ENCODE measurements around the gene DPP3.

Gene DPP3

DNA sequence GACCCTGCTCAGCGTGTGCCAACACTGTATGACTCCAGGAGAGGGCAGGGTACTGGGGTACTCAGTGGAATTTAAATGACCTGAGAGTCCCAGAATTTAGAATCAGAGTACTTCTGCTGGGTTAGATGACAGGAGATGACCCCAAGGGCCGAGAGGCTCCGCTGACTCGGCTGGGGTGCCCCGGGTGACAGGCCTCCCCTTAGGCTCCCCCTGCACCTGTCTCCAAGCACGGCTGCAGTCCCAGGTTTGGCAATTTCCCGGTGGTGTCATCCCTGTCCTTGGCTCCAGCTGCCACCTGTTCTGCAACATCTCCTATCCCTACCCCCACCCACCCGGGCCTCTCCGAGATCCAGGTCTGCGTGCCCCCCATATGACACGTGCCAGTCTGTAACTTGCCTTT, 67.8 kb downstream of the DPP3 start:
- H3K9ac ChIP-seq (ENCODE audit: low read depth, low read length): no peak overlapping the region
- no peaks in the 10 kb centered on the region for H3K36me3 ChIP-seq (ENCODE audit: insufficient read depth, low read length)
- no peaks in the 10 kb centered on the region for H3K27me3 ChIP-seq (ENCODE audit: insufficient read depth, low read length)
- no peaks in the 10 kb centered on the region for H3K9me3 ChIP-seq (ENCODE audit: insufficient read depth, low read depth, low read length)
- WGBS: 78% methylated on average over 11 of the region's 11 CpGs
- H3K4me1 ChIP-seq (ENCODE audit: insufficient read depth, low read length): peaks cover 10% of the 10 kb centered on the region
- H3K27ac ChIP-seq (ENCODE audit: low read depth, low read length): no peak overlapping the region
- peak overlapping the region; percentile 87; the same call in 1 of the 2 replicates for H3K4me3 ChIP-seq (ENCODE audit: low read length)

DNA sequence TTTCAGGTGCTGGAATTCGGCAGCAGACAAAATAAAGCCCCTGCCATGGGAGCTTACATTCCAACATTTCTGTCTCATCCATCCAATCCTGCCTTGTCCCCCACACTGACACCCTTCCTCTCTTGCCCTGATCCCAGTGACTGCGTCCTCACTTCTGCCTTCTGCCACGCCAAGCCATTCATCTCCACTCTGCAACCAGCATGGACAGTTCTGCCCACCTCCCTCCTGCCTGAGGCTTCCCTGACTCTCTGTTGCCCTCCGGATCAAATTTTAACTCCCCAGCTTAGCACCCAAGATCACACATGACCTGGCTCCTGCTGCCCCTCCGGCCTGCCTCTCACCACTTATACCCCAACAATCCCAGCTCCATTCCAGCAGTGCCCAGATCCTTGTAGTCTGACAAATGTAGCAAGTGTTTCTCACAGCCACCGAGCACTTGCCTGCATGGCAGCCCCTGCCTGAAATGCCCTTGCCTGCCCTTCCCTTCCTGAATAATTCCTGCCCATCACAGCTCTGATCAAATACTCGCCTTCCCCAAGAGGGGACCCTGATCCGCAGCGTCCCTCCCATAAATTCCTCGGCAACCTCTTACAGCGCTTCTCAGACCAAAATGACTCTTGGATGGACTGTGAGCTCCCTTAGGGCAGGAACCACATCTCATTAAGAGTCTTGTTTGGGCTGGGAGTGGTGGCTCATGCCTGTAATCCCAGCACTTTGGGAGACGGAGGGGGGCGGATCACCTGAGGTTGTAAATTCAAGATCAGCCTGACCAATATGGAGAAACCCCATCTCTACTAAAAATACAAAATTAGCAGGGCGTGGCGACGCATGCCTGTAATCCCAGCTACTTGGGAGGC, 68.8 kb downstream of the DPP3 start:
- H3K9me3 ChIP-seq (ENCODE audit: insufficient read depth, low read depth, low read length): no peaks in the 10 kb centered on the region
- H3K27ac ChIP-seq (ENCODE audit: low read depth, low read length): no peak overlapping the region
- H3K4me3 ChIP-seq (ENCODE audit: low read length): no peak overlapping the region
- no peak overlapping the region for H3K9ac ChIP-seq (ENCODE audit: low read depth, low read length)
- H3K27me3 ChIP-seq (ENCODE audit: insufficient read depth, low read length): no peaks in the 10 kb centered on the region
- H3K36me3 ChIP-seq (ENCODE audit: insufficient read depth, low read length): peaks cover 2% of the 10 kb centered on the region; the same call in 1 of the 2 replicates
- 77% methylated on average over 16 of the region's 16 CpGs for WGBS
- H3K4me1 ChIP-seq (ENCODE audit: insufficient read depth, low read length): peaks cover 10% of the 10 kb centered on the region

DNA sequence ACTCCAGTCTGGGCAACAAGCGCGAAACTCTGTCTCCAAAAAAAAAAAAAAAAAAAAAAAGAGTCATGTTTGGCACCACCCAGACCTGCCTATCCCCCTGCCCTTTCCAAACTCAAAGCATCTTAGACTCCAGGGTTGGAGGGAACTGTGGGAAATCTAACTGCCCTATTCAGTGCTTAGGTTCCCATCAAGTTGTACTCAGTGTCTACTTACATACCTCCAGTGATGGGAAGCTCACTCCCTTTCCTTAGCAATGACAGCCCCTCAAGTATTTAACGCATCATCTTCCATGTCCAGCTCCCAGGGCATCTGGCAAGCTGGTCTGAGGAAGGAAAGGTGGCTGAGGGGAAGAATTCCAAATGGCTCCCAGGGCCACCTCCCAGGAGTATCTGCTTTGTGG, 69.5 kb downstream of the DPP3 start:
- Histone ChIP-seq H3K9me3 (ENCODE audit: insufficient read depth, low read depth, low read length) (no peaks in the 10 kb centered on the region), H3K9ac (ENCODE audit: low read depth, low read length) (no peak overlapping the region), H3K4me1 (ENCODE audit: insufficient read depth, low read length) (peaks cover 10% of the 10 kb centered on the region), H3K4me3 (ENCODE audit: low read length) (no peak overlapping the region), H3K36me3 (ENCODE audit: insufficient read depth, low read length) (peaks cover 2% of the 10 kb centered on the region; the same call in 1 of the 2 replicates), H3K27ac (ENCODE audit: low read depth, low read length) (no peak overlapping the region), H3K27me3 (ENCODE audit: insufficient read depth, low read length) (no peaks in the 10 kb centered on the region)
- WGBS: 90% methylated on average over 3 of the region's 3 CpGs

DNA sequence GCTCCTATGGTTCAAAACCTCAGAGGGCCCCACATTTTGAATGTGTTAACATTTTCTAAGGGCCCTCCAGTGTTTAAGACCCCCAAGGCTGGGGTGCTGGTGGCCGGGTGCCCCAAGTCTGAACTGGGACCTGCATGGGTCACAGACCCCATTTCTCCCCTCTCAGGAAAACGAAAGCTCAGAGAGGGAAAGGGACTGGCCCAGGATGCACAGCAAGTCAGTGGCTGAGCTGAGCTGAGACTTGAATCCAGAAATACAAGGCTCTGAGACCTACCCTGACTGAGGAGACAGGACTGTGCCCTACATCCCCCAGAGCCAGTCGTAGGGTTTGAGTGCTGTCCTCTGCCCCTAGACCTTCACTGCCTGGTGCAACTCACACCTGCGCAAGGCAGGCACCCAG, 70.7 kb downstream of the DPP3 start:
- H3K27ac ChIP-seq (ENCODE audit: low read depth, low read length): no peak overlapping the region
- H3K36me3 ChIP-seq (ENCODE audit: insufficient read depth, low read length): peaks cover 12% of the 10 kb centered on the region; the same call in 1 of the 2 replicates
- no peaks in the 10 kb centered on the region for H3K9me3 ChIP-seq (ENCODE audit: insufficient read depth, low read depth, low read length)
- H3K4me3 ChIP-seq (ENCODE audit: low read length): no peak overlapping the region
- 93% methylated on average over 4 of the region's 4 CpGs for WGBS
- no peak overlapping the region for H3K9ac ChIP-seq (ENCODE audit: low read depth, low read length)
- no peaks in the 10 kb centered on the region for H3K27me3 ChIP-seq (ENCODE audit: insufficient read depth, low read length)
- peaks cover 7% of the 10 kb centered on the region; the same call in 1 of the 2 replicates for H3K4me1 ChIP-seq (ENCODE audit: insufficient read depth, low read length)

DNA sequence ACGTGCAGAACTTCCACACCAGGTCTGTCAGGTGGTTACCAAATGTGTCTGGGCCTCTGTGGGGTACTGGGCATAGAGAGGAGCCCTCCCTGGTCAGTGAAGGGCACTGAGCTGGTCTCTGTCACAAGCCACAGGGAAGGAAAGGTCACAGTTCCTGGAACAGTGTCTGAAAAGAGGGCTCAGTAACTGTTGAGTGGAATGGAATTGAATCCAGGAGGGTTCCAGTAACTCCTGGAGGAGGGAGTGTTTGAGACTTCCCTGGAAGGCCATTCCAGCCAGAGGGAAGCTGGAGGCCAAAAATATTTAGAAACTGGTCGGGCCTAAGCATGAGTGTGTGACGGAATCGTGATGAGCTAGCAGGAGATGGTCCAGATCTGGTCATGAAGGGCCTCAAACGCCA, 74.4 kb downstream of the DPP3 start:
- H3K4me3 ChIP-seq (ENCODE audit: low read length): no peak overlapping the region
- H3K36me3 ChIP-seq (ENCODE audit: insufficient read depth, low read length): peaks cover 31% of the 10 kb centered on the region; the same call in 1 of the 2 replicates
- WGBS: 93% methylated on average over 5 of the region's 5 CpGs
- no peaks in the 10 kb centered on the region for H3K9me3 ChIP-seq (ENCODE audit: insufficient read depth, low read depth, low read length)
- no peaks in the 10 kb centered on the region for H3K4me1 ChIP-seq (ENCODE audit: insufficient read depth, low read length)
- no peak overlapping the region for H3K27ac ChIP-seq (ENCODE audit: low read depth, low read length)
- H3K27me3 ChIP-seq (ENCODE audit: insufficient read depth, low read length): no peaks in the 10 kb centered on the region
- H3K9ac ChIP-seq (ENCODE audit: low read depth, low read length): no peak overlapping the region

DNA sequence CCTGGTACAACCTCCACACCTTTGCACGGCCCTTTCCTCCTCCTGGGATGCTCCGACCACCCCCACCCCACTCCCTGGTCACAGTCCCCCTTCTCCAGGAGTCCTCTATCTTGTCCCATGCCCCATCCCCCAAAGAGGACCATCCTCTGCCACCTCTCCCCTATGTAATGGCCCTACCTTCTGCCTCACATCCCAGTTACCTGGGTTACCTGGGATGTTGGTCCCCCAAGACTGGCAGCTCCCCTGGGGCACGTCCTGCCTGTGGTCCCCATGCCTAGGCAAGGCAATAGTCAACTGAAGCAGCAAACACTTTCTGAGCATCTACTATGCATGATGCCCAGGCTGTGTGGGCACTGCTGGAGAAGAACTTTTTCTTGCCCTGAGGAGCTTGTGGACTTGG, 75.2 kb downstream of the DPP3 start:
- Histone ChIP-seq H3K9ac (ENCODE audit: low read depth, low read length) (no peak overlapping the region), H3K4me3 (ENCODE audit: low read length) (no peak overlapping the region), H3K9me3 (ENCODE audit: insufficient read depth, low read depth, low read length) (no peaks in the 10 kb centered on the region), H3K27me3 (ENCODE audit: insufficient read depth, low read length) (no peaks in the 10 kb centered on the region), H3K4me1 (ENCODE audit: insufficient read depth, low read length) (no peaks in the 10 kb centered on the region), H3K36me3 (ENCODE audit: insufficient read depth, low read length) (peaks cover 34% of the 10 kb centered on the region; the same call in 1 of the 2 replicates), H3K27ac (ENCODE audit: low read depth, low read length) (no peak overlapping the region)
- WGBS: 83% methylated on average over 3 of the region's 3 CpGs

DNA sequence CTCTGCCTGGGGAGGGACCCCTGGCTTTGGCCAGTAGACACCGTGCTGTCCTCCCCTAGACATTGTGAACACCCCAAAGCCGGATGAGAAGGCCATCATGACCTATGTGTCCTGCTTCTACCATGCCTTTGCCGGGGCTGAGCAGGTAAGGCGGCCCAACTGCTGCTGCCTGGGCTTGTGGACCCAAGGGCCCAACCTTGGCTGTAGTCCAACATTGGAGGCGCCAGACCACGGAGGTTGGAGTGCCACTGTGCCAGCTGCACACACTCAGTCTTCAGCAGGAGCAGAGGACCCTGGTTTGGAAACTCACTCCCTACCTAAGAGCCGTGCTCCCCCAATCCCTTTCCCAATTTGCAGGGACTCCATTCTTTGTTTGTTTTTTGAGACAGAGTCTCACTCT, 75.9 kb downstream of the DPP3 start:
- peaks cover 40% of the 10 kb centered on the region; the same call in 1 of the 2 replicates for H3K36me3 ChIP-seq (ENCODE audit: insufficient read depth, low read length)
- H3K9me3 ChIP-seq (ENCODE audit: insufficient read depth, low read depth, low read length): no peaks in the 10 kb centered on the region
- H3K4me1 ChIP-seq (ENCODE audit: insufficient read depth, low read length): no peaks in the 10 kb centered on the region
- H3K27me3 ChIP-seq (ENCODE audit: insufficient read depth, low read length): no peaks in the 10 kb centered on the region
- H3K4me3 ChIP-seq (ENCODE audit: low read length): no peak overlapping the region
- 96% methylated on average over 7 of the region's 7 CpGs for WGBS
- no peak overlapping the region for H3K27ac ChIP-seq (ENCODE audit: low read depth, low read length)
- no peak overlapping the region for H3K9ac ChIP-seq (ENCODE audit: low read depth, low read length)

DNA sequence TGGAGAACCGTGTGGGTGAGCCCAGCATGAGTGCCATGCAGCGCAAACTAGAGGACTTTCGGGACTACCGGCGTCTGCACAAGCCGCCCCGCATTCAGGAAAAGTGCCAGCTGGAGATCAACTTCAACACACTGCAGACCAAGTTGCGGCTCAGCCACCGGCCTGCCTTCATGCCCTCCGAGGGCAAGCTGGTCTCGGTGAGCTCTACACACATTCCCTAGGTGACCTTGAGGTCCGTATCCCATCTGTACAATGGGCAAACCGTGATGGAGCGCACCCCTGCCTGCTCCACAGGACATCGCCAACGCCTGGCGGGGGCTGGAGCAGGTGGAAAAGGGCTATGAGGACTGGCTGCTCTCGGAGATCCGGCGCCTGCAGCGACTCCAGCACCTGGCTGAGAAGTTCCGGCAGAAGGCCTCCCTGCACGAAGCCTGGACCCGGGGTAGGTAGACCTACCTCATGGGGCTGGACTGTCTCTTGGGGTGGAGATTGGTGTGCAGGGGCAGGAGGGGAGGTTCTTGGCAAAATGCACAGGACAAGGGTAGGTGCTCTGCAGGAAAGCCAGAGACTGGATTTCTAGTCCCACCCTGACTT, 77.6 kb downstream of the DPP3 start:
- Histone ChIP-seq H3K27me3 (ENCODE audit: insufficient read depth, low read length) (no peaks in the 10 kb centered on the region), H3K36me3 (ENCODE audit: insufficient read depth, low read length) (peaks cover 57% of the 10 kb centered on the region; the same call in 1 of the 2 replicates), H3K27ac (ENCODE audit: low read depth, low read length) (no peak overlapping the region), H3K4me3 (ENCODE audit: low read length) (no peak overlapping the region), H3K4me1 (ENCODE audit: insufficient read depth, low read length) (no peaks in the 10 kb centered on the region), H3K9me3 (ENCODE audit: insufficient read depth, low read depth, low read length) (no peaks in the 10 kb centered on the region), H3K9ac (ENCODE audit: low read depth, low read length) (no peak overlapping the region)
- 93% methylated on average over 24 of the region's 24 CpGs for WGBS

Measured in HUES64 (cell line).